ENCODE results near the gene PRND.
"Not testable (repeated sequence)": the region's sequence is repeated elsewhere in the genome, so short reads cannot be mapped to it uniquely, and the experiment has no call there.

PRND gene

DNA sequence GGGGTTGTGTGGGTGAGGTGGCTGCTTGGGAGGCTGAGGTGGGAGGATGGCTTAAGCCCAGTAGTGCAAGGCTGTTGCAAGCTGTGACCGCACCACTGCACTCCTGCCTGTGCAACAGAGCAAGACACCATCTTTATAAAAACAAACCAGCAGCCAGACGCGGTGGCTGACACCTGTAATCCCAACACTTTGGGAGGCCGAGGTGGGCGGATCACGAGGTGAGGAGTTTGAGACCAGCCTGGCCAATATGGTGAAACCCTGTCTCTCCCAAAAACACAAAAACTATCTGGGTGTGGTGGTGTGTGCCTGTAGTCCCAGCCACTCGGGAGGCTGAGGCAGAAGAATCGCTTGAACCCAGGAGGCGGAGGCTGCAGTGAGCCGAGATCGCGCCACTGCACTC lies 14.8 kb upstream of the PRND start:
- DNase-seq (ENCODE audit: insufficient read length, low spot score); FAIRE-seq: not testable (repeated sequence)

DNA sequence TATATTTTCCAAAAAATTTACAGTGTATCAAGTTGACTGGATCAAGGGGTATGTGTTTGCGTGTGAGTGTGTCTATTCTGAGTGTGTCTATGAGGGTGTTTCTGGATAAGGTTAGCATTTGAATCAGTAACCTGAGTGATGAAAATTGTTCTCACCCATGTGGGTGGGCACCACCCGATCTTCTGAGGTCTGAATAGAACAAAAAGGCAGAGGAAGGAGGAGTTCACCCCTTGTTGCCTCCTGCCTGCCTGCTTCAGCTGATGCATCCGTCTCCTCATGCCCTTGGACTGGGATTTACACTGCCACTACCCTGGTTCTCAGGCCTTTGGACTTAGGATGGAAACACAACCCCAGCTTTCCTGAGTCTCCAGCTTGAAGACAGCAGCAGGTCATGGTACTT lies 13.7 kb upstream of the PRND start:
- no peak for DNase-seq (ENCODE audit: insufficient read length, low spot score)

DNA sequence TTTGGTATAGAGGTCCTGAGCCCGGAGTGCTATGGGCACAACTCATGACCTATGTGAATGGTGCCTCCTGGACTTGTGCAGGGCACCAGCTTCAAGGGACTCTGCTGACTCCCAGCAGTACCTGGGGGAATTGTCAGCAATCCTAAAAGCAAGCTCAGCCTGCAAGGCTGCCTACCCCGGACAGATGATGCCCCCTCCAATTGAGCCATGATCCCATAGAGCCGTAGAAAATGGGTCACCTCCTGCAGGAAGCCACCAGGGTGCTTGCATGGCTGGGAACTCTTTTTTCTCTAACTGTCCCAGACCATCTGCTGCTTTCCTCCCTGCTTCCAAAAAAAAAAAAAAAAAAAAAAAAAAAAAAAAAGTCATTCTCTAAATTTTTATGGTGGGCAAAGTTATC lies 12.9 kb upstream of the PRND start:
- FAIRE-seq (no peak), DNase-seq (ENCODE audit: insufficient read length, low spot score) (no peak)

More for the DNA sequence above, 13.7 kb upstream of the PRND start:
- no peak for FAIRE-seq

DNA sequence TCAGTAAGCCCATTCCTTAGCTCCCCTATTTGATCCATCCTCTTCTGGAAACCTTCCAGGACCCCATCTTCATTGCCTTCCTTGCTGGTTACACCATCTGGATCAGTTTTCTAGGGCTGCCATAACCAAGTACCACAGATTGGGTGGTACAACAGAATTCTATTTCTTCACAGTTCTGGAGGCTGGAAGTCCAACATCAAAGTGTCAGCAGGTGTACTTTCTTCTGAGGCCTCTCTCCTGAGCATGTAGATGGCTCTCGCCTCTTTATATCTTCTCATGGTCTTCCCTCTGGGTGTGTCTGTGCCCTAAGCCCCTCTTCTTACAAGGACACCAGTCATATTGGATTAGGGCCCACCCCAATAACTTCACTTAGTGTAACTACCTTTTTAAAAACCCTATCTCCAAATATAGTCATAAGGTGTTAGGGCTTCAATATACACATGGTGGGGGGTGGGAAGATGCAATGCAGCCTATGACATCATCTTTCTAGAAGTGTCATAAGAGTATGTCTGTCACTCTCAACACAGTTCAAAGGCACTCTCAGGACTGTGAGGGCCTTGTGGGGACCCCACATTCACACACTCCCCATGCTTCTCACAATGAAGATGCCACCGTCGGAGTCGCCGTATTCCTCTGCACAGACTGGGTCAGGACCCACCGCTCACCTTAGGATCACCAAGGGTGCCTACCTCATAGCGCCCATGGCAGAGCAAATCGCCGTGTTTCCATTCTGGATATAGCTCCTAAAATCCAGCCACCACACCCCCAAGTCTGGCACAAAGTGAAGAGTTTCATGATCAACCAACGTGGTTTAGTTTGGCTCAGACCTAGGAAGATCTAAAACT lies 12.2 kb upstream of the PRND start:
- no peak for DNase-seq (ENCODE audit: insufficient read length, low spot score)
- FAIRE-seq = no peak

DNA sequence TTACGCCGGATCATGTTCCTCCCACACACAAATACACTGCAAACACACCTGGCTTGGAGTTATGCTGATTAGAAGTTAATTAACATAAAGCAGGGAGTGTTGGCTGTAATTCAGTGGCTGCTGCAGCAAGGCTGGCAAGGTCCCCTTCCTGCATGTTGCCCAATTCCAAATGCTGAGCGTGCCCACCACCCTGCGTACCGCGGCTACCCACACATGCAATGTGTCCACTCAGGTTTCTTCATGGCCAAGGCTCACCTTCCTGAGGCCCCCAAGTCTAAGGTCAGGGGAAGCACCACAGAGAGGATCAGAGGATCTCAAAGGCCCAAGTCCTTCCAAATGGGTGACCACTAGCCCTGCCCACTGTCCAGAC lies 11.6 kb upstream of the PRND start:
- DNase-seq (ENCODE audit: insufficient read length, low spot score) = no peak
- FAIRE-seq = no peak

DNA sequence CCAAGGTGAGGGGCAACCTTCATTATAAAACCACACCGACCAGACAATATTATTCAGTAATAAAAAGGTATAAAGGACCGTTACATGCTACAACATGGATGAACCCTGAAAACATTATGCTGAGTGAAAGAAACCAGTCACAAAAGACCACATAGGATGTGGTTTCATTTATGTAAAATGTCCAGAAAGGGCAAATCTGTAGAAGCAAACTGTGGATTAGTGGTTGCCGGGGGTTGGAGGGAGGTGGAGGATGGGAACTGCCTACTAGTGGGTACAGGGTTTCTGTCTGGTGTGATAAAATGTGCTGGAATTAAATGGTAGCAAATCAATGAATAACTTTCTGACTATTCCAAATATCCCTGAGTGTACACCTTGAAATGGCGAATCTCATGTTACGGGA lies 10.2 kb upstream of the PRND start:
- DNase-seq (ENCODE audit: insufficient read length, low spot score) = no peak
- no peak for FAIRE-seq

DNA sequence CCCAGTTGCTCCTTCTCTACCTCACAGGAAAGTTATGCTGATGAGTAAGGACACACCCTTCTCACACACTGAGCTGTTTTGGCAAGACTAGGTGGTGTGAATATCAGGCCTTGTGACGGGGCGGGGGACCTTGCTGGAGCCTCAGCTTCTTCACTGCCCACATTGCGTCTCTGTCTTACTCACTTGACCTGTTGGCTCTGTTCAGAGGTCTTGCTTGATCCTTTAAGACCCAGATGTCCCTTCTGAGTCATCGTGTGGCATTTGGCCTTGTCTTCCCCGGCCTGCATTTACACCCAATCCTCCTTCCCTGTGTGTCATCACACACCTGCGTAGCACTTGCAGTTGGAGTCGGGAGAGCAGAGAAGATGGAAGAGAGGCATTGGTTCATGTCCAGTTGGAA lies 8.3 kb upstream of the PRND start:
- FAIRE-seq (no peak), DNase-seq (ENCODE audit: insufficient read length, low spot score) (no peak)

DNA sequence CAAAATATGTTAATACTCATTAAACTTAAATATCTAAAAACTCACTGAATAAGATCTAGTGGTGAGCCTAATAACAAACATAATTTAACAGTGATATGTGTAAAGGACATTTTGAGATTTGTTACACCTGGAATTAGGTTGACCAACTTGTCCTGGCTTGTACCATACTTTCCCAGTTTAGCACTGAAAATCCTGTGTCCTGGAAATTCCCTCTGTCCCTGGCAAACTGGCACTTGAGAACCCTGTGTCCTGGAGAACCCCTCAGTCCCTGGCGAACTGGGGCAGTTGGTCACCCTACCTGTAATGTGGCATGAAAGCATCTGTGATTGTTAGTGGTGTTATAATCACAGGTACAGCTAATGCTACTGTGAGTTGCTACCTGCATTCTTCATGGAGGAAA lies 6.9 kb upstream of the PRND start:
- no peak for DNase-seq (ENCODE audit: insufficient read length, low spot score)
- no peak for FAIRE-seq

DNA sequence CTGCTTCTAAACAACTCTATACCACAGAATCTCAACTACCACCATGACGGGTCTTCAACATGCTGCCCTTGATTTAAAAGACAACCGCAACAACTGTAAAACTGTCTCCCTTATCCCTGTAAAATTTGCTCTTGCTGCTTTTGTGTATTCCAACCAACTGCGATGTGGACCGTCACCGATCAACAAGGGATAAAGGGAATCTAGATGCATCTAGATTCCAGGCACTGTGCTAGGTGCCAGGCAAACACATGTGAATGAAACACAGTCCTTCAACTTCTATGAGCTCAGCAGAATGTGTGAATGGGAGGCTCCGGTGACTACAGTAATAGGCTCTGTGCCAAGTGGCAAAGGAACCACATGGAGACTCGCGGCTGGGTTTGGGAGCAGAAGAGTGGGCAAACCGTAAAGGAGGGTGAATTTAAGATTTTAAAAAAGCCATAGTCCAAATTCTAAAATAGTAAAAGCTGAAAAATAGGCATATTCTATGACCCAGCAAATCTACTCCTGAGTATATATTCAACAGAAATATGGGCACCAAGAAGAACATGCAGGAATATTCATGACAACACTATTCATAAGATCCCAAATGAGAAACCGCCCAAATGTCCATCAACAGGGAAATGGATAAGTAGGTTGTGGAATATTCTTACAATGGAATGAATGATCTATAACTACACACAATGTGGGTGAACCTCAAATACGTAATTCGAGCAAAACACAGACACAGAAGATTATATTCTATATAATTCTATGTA lies 3.7 kb upstream of the PRND start:
- DNase-seq (ENCODE audit: insufficient read length, low spot score) (no peak), FAIRE-seq (no peak)

DNA sequence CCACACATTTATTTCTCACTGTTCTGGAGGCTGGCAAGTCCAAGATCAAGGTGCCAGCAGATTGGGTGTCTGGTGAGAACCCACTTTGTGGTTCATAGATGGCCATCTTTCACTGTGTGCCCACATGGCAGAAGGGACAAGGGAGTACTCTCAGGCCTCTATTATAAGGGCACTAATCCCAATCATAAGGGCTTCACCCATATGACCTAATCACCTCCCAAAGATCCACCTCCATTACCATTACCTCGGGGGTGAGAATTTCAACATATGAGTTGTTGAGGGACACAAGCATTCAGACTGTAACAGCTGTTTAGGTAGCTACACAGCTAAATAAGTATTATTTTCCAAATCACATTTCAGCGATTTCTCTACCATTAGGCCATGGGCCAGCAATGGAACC lies 2.5 kb upstream of the PRND start:
- FAIRE-seq (no peak), DNase-seq (ENCODE audit: insufficient read length, low spot score) (no peak)

DNA sequence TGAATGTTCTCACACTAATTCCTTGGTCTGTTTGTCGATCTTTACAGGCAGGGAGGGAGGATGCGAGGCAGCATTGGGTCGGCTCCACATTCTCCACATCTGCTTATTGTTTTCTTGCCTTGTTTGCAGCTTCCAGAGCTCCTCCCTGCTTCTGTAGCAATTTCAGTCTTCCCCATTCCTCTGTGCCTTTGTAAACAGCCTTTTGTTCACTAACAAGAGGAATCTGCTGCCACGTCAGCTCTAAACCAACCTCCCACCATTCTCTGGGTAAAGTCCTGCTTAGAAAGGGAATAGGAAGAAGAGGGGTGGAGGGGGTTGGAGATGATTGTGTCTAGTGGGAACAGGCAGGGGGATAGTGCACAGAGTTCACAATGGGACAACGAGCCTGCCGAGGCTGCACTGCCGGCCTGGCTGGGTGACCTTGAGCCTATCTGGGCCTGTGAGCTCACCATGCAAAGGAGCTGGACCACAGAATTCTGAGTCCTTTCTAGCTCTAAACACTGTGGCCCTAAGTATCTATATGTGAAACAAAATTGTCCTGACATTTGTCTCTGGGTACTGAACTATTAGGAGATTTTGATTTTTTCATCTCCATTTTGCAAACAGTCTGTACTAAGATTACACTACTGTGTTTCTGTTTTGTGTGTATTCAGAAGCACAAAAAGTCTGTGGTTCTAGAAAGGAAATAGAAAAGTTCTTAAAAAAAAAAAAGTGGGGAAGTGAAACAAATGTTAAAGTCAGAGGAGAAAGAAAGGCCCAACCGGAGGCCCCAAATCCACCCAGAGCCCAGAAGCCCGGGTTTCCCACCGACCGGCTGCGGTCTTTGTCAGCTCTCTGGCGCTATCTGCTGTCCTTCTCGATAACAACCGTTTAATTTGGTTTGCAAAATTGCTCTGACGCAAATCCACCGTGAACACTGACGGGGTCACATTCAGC lies 1.4 kb upstream of the PRND start:
- FAIRE-seq (peak; percentile 97), DNase-seq (ENCODE audit: insufficient read length, low spot score) (peak; percentile 84)

DNA sequence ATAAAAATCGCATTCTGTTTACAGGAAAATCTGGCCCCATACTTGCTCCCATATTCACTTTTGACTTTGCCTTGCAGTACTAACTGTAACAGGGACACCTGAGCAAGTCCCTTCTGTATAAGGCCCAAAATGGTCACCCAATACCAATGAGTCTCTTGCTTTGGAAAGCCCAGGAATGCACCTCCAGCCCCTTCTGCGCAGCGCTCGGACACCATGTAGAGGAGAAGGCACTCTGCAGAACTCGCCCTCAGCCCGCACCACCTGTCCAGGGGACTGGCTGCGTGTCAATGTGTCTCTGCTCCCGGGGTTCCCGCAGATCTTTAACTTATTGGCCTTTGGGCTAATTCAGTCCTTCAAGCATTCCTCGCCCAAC lies 746 bp upstream of the PRND start:
- no peak for DNase-seq (ENCODE audit: insufficient read length, low spot score)
- FAIRE-seq = no peak

DNA sequence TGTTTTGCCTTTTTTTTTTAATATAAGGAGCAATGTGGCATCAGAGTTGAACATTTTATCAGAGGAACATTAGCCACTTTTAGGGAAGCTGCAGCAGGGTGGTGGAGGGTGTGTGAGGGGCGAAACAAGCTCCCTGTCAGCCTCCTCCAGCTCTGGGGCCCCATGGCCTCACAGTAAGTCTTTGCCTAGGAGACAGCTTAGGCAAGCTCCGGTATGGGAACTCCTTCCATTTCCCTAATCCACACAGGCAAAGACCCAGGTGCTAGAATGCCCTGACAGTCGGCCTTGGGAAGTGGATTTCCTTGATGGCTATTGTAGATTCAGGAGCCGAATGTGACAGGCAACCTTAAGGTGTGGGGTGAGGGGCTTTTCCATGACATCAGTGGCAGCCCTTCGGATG lies 862 bp downstream of the PRND start:
- FAIRE-seq = no peak
- DNase-seq (ENCODE audit: insufficient read length, low spot score) = no peak

DNA sequence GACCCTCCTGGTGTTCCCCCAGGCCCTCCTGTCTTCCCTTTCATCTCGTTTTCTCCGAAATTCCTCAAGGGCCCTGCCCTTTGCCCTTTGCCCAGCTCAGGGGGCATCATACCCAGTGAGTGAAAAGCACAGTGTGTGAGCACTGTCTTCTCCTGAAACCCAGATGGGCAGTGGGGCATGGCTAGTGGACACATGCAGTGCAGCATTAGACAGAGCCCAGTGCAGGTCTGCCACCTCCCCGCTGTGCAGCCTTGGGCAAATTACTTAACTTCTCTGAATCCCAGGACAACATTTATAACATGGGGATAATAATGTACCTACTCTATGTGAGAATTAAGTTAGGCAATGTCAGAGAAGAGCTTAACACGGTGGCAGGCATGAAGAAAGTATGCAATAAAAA lies 1.3 kb downstream of the PRND start:
- no peak for FAIRE-seq
- no peak for DNase-seq (ENCODE audit: insufficient read length, low spot score)

DNA sequence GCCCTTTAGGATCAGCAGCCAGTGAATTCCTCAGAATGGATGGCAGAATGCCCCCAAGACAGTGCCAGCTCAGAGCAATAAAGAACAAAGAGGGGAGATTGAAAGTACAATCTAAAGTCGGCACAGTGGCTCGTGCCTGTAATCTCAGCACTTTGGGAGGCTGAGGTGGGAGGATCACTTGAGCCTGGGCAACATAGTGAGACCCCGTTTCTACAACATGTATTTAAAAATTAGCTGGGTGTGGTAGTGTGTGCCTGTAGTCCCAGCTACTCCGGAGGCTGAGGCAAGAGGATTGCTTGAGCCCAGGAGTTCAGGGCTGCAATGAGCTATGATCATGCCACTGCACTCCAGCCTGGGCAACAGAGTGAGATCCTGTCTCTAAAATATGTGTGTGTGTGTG lies 1.8 kb downstream of the PRND start:
- not testable (repeated sequence) for FAIRE-seq; DNase-seq (ENCODE audit: insufficient read length, low spot score)

DNA sequence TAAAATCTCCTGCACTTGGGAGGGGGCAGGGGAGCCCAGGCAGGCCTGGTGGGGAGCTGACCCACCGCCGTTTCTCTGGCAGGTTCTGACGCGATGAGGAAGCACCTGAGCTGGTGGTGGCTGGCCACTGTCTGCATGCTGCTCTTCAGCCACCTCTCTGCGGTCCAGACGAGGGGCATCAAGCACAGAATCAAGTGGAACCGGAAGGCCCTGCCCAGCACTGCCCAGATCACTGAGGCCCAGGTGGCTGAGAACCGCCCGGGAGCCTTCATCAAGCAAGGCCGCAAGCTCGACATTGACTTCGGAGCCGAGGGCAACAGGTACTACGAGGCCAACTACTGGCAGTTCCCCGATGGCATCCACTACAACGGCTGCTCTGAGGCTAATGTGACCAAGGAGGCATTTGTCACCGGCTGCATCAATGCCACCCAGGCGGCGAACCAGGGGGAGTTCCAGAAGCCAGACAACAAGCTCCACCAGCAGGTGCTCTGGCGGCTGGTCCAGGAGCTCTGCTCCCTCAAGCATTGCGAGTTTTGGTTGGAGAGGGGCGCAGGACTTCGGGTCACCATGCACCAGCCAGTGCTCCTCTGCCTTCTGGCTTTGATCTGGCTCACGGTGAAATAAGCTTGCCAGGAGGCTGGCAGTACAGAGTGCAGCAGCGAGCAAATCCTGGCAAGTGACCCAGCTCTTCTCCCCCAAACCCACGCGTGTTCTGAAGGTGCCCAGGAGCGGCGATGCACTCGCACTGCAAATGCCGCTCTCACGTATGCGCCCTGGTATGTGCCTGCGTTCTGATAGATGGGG lies 3.0 kb downstream of the PRND start:
- FAIRE-seq = no peak
- DNase-seq (ENCODE audit: insufficient read length, low spot score) = no peak

DNA sequence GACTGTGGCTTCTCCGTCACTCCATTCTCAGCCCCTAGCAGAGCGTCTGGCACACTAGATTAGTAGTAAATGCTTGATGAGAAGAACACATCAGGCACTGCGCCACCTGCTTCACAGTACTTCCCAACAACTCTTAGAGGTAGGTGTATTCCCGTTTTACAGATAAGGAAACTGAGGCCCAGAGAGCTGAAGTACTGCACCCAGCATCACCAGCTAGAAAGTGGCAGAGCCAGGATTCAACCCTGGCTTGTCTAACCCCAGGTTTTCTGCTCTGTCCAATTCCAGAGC lies 3.5 kb downstream of the PRND start:
- FAIRE-seq = no peak
- DNase-seq (ENCODE audit: insufficient read length, low spot score) = no peak

DNA sequence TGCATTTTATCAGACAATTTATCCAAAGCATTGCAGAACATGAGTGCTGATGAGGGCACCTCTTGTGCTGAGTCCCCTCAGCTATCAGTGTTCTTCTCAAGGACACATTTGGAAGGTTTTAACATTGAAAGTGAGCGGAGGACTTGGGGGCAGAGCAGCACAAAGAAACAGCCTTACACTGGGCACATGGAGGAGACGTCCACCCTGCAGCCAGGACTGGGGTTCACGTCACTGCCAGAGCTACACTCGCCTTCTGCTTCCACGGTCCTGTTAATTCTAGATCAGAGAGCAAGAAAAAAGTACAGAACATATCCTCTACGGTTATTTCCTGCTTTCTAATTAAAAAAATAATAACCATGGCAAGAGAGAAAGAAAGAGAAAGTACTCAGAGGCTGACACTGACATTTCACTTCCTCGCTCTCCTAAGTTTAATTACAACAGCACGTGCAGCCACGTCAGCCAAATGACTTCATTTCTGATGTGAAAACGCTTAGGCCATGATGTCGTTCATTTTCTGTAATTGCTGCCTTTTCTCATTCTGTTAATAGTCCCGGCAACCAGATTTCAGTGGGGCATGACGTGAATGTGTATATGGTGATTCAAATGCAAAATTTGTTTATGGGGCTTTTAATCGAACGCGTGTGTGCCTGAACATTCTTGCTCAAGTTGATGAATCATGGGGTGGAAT lies 5.1 kb downstream of the PRND start:
- FAIRE-seq (peak; percentile 82), DNase-seq (ENCODE audit: insufficient read length, low spot score) (peak; percentile 24)

DNA sequence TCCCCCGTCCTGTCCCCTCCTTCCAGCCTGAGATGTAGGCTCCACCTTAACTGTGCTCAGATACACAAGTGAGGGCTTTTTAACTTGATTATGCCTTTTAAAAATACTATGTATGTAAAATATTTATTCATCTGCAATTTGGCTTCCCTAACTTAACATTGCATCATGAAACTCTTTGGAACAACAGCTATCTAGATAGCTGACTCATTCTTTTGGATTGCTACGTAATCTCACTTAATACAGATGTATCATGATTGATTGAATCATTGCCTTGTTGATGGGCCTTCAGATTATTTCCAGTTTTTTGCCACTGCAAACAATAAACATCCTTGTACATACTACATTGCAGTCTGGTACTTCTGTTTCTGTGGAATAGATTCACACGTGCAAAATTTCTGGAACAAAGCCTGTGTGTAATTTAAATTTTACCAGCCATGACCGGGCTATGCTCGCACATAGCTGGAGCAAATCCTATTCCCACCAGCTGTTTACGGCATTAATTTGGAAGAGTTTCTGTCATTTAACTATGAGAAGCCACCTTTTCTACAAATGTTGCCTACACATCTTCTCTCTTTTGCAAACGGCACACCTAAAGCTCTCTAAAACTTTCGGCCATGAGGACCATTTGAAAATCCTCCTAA lies 6.5 kb downstream of the PRND start:
- FAIRE-seq (no peak), DNase-seq (ENCODE audit: insufficient read length, low spot score) (no peak)

DNA sequence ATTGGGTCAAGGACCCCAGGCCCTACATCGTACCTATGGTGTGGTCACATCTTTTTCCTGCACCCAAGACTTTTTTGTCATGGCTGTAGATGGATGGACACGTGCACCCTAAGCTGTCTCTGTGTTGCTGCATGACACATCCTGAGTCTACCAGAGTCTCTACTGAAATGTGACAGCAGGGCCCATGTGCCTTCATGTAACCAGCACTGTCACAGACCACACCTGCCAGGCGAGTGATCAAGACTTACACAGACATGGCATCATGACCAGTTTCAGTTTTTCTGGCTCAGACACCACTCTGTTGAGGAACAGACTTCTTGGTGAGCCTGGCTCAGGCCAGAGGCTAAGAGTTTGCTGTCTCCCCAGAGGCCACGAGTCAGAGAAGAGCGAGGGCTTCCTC lies 7.6 kb downstream of the PRND start:
- FAIRE-seq (no peak), DNase-seq (ENCODE audit: insufficient read length, low spot score) (no peak)
